NCI-H187 (cell line): ENCODE results near the gene ALG14.
"Not testable (repeated sequence)": the region's sequence is repeated elsewhere in the genome, so short reads cannot be mapped to it uniquely, and the experiment has no call there.

Source experiments
- DNase-seq, 2 experiments: peaks; one replicate each; lab custom pipeline; 2025; lab: John Stamatoyannopoulos, UW

The ALG14 gene

GRCh38 chr1:95086949-95087533 is 14.3 kb upstream of the ALG14 start:
- DNase-seq: no peak

- no peak for DNase-seq
Measured at GRCh38 chr1:95085376-95085775, 12.6 kb upstream of the ALG14 start.

- no peak for DNase-seq
Measured at GRCh38 chr1:95084317-95085176, 11.8 kb upstream of the ALG14 start.

- DNase-seq: no peak
Measured at GRCh38 chr1:95080879-95081278, 8.1 kb upstream of the ALG14 start.

- DNase-seq: no peak
Measured at GRCh38 chr1:95080446-95080845, 7.7 kb upstream of the ALG14 start.

- DNase-seq: no peak
Measured at GRCh38 chr1:95076034-95076433, 3.3 kb upstream of the ALG14 start.

- no peak for DNase-seq
Measured at GRCh38 chr1:95073446-95073845, 695 bp upstream of the ALG14 start.

GRCh38 chr1:95072117-95072516 is 634 bp downstream of the ALG14 start:
- DNase-seq: no peak

- no peak for DNase-seq
Measured at GRCh38 chr1:95071539-95071938, 1.2 kb downstream of the ALG14 start.

- DNase-seq: no peak
Measured at GRCh38 chr1:95069710-95070093, 3.0 kb downstream of the ALG14 start.

GRCh38 chr1:95068956-95069709 is 3.6 kb downstream of the ALG14 start:
- DNase-seq: no peak

- no peak for DNase-seq
Measured at GRCh38 chr1:95067568-95067967, 5.2 kb downstream of the ALG14 start.

GRCh38 chr1:95067062-95067461 is 5.7 kb downstream of the ALG14 start:
- peak; percentile 23 to 44 for DNase-seq

- DNase-seq: no peak
Measured at GRCh38 chr1:95061445-95062006, 11.2 kb downstream of the ALG14 start.

GRCh38 chr1:95058974-95059373 is 13.8 kb downstream of the ALG14 start:
- no peak for DNase-seq

GRCh38 chr1:95057351-95057750 is 15.4 kb downstream of the ALG14 start:
- DNase-seq: no peak

GRCh38 chr1:95049935-95050334 is 22.8 kb downstream of the ALG14 start:
- no peak for DNase-seq

- DNase-seq: no peak
Measured at GRCh38 chr1:95048317-95048716, 24.4 kb downstream of the ALG14 start.

GRCh38 chr1:95047624-95048023 is 25.1 kb downstream of the ALG14 start:
- not testable (repeated sequence) for DNase-seq

- DNase-seq: no peak
Measured at GRCh38 chr1:95046359-95046758, 26.4 kb downstream of the ALG14 start.

GRCh38 chr1:95043141-95043980 is 29.4 kb downstream of the ALG14 start:
- peak; percentile 43 to 57 for DNase-seq

GRCh38 chr1:95042286-95042685 is 30.5 kb downstream of the ALG14 start:
- no peak for DNase-seq
